Glutamatergic neuron (in vitro differentiated cells): ENCODE measurements around the gene RBM46. TPM values are rescaled to one million over a fixed set of nuclear protein-coding genes. Genes with fewer than 3 reads are reported as not detected.
"Not testable (repeated sequence)": the region's sequence is repeated elsewhere in the genome, so short reads cannot be mapped to it uniquely, and the experiment has no call there.

Source experiments
- DNase-seq: peaks from one replicate; pipeline ENCODE4 v3.0.0; 2022
- H3K27ac Mint-ChIP-seq: one replicate; pipeline ENCODE4 v1.8.0; 2020; ENCODE audit warnings: mild to moderate bottlenecking, mixed read lengths, inconsistent platforms; ENCODE audit not compliant: unreplicated experiment
- H3K27me3 Mint-ChIP-seq: one replicate; pipeline ENCODE4 v1.8.0; 2020; ENCODE audit warnings: mild to moderate bottlenecking, moderate library complexity, mixed read lengths, inconsistent platforms; ENCODE audit not compliant: unreplicated experiment
- H3K36me3 Mint-ChIP-seq: one replicate; pipeline ENCODE4 v1.8.0; 2020; ENCODE audit warnings: mild to moderate bottlenecking, mixed read lengths, inconsistent platforms; ENCODE audit not compliant: unreplicated experiment
- H3K4me1 Mint-ChIP-seq: one replicate; pipeline ENCODE4 v1.8.0; 2020; ENCODE audit warnings: mild to moderate bottlenecking, low read depth, mixed read lengths, inconsistent platforms; ENCODE audit not compliant: unreplicated experiment
- H3K4me3 Mint-ChIP-seq: one replicate; pipeline ENCODE4 v1.8.0; 2020; ENCODE audit warnings: mild to moderate bottlenecking, mixed read lengths, inconsistent platforms; ENCODE audit not compliant: unreplicated experiment
- H3K9me3 Mint-ChIP-seq: one replicate; pipeline ENCODE4 v1.8.0; 2020; ENCODE audit warnings: mild to moderate bottlenecking, moderate library complexity, mixed read lengths, inconsistent platforms; ENCODE audit not compliant: unreplicated experiment
- CTCF ChIP-seq: fragments of 200-600 bp; sonication (generic); IDR thresholded peaks from one replicate; pipeline ENCODE4 v1.5.0; 2021; ENCODE audit not compliant: partially characterized antibody, unreplicated experiment
- total RNA-seq: library from RNA; stranded (reverse); fragmentation: NEBNext Ultra II Directional; extraction: Animal tissue kit (Norgen Biotek cat#: 25700); gene quantifications from one replicate; pipeline ENCODE4 v1.2.1, GENCODE V29; 2021; ENCODE audit not compliant: unreplicated experiment

RBM46 gene
- total RNA-seq, 1 donor from 2014 or later: 7.9 TPM

GRCh38 chr4:154858166-154858565 is 77.1 kb downstream of the RBM46 start:
- Mint-ChIP-seq H3K27me3 (no peaks in the 10 kb centered on the region), H3K4me1 (no peaks in the 10 kb centered on the region), H3K4me3 (no peak overlapping the region), H3K9me3 (peaks cover 2% of the 10 kb centered on the region), H3K36me3 (peaks cover under 1% of the 10 kb centered on the region), H3K27ac (no peak overlapping the region)
- no peak for DNase-seq
- no peak for TF ChIP-seq CTCF

- Mint-ChIP-seq H3K9me3 (peaks cover under 1% of the 10 kb centered on the region), H3K4me3 (no peak overlapping the region), H3K4me1 (no peaks in the 10 kb centered on the region), H3K36me3 (peaks cover 5% of the 10 kb centered on the region), H3K27ac (no peak overlapping the region), H3K27me3 (no peaks in the 10 kb centered on the region)
- no peak for TF ChIP-seq CTCF
- DNase-seq: no peak
These were observed 87.5 kb downstream of the RBM46 start for GRCh38 chr4:154868414-154869194.

GRCh38 chr4:154869301-154869700 is 88.2 kb downstream of the RBM46 start:
- peaks cover 5% of the 10 kb centered on the region for H3K36me3 Mint-ChIP-seq
- no peaks in the 10 kb centered on the region for H3K4me1 Mint-ChIP-seq
- H3K4me3 Mint-ChIP-seq: no peak overlapping the region
- no peak for TF ChIP-seq CTCF
- no peak for DNase-seq
- H3K9me3 Mint-ChIP-seq: peaks cover 5% of the 10 kb centered on the region
- no peak overlapping the region for H3K27ac Mint-ChIP-seq
- no peaks in the 10 kb centered on the region for H3K27me3 Mint-ChIP-seq

GRCh38 chr4:154872198-154872597 is 91.1 kb downstream of the RBM46 start:
- Mint-ChIP-seq H3K4me3 (no peak overlapping the region), H3K9me3 (peaks cover 6% of the 10 kb centered on the region), H3K36me3 (no peaks in the 10 kb centered on the region), H3K27ac (no peak overlapping the region), H3K4me1 (no peaks in the 10 kb centered on the region), H3K27me3 (no peaks in the 10 kb centered on the region)
- TF ChIP-seq CTCF: no peak
- DNase-seq: no peak

- H3K4me1 Mint-ChIP-seq, H3K36me3 Mint-ChIP-seq, H3K4me3 Mint-ChIP-seq, DNase-seq, H3K27ac Mint-ChIP-seq, H3K27me3 Mint-ChIP-seq, H3K9me3 Mint-ChIP-seq: not testable (repeated sequence)
These were observed 93.0 kb downstream of the RBM46 start for GRCh38 chr4:154874049-154874448.
